Cardiac fibroblast (primary cell): Measurements from ENCODE around the gene LSP1.

Experiments used
- DNase-seq, 2 donors: peaks; one replicate each; pipeline versions ENCODE4 v3.0.0 to v3.0.0-alpha.2; 2010; ENCODE audit warnings: low read depth in 2 of 2
- H3K4me3 ChIP-seq, 2 donors: replicated peaks in 1 of 2; 1 replicate in 1 of 2; 2 replicates in 1 of 2; pipeline ENCODE4 v1.5.1; 2011; ENCODE audit warnings: low read depth in 2 of 2, low read length in 2 of 2, mild to moderate bottlenecking in 2 of 2, moderate library complexity in 1 of 2
- CTCF ChIP-seq: IDR thresholded peaks from one replicate; pipeline ENCODE4 v1.5.1; 2011; ENCODE audit warnings: low read depth, mild to moderate bottlenecking, low read length, inconsistent platforms

LSP1 gene

GRCh38 chr11:1922481-1923081, 69.7 kb downstream of the LSP1 start:
- DNase-seq: no peak
- TF ChIP-seq CTCF: no peak
- H3K4me3 ChIP-seq: no peak overlapping the region

- no peak overlapping the region for H3K4me3 ChIP-seq
- DNase-seq: no peak
- TF ChIP-seq CTCF: no peak
These were observed 70.5 kb downstream of the LSP1 start for GRCh38 chr11:1923201-1923956.

GRCh38 chr11:1924181-1924580, 71.3 kb downstream of the LSP1 start:
- no peak overlapping the region for H3K4me3 ChIP-seq
- DNase-seq: no peak
- no peak for TF ChIP-seq CTCF

GRCh38 chr11:1924646-1925372, 71.9 kb downstream of the LSP1 start:
- no peak overlapping the region for H3K4me3 ChIP-seq
- TF ChIP-seq CTCF: no peak
- DNase-seq: no peak

GRCh38 chr11:1925373-1926155, 72.7 kb downstream of the LSP1 start:
- no peak for DNase-seq
- H3K4me3 ChIP-seq: no peak overlapping the region
- TF ChIP-seq CTCF: no peak

GRCh38 chr11:1926156-1927025, 73.5 kb downstream of the LSP1 start:
- H3K4me3 ChIP-seq: no peak overlapping the region
- TF ChIP-seq CTCF: no peak
- DNase-seq: no peak
